ENCODE results near the gene IFRD1.

Gene IFRD1

GRCh38 chr7:112459645-112460044 lies 9.4 kb downstream of the IFRD1 start:
- Histone ChIP-seq H3K4me1 (ENCODE audit: insufficient read depth, low read length) (no peaks in the 10 kb centered on the region), H3K9ac (ENCODE audit: low read depth, low read length) (no peak overlapping the region), H3K9me3 (ENCODE audit: insufficient read depth, low read depth, low read length) (no peaks in the 10 kb centered on the region), H3K27me3 (ENCODE audit: insufficient read depth, low read length) (no peaks in the 10 kb centered on the region), H3K27ac (ENCODE audit: low read depth, low read length) (no peak overlapping the region), H3K36me3 (ENCODE audit: insufficient read depth, low read length) (peaks cover 94% of the 10 kb centered on the region), H3K4me3 (ENCODE audit: low read length) (no peak overlapping the region)
- 97% methylated on average over 1 of the region's 1 CpG for WGBS

GRCh38 chr7:112462236-112462635 lies 12.0 kb downstream of the IFRD1 start:
- no peaks in the 10 kb centered on the region for H3K4me1 ChIP-seq (ENCODE audit: insufficient read depth, low read length)
- H3K27ac ChIP-seq (ENCODE audit: low read depth, low read length), result no peak overlapping the region
- H3K36me3 ChIP-seq (ENCODE audit: insufficient read depth, low read length), result peaks cover 100% of the 10 kb centered on the region
- no peak overlapping the region for H3K4me3 ChIP-seq (ENCODE audit: low read length)
- no peaks in the 10 kb centered on the region for H3K27me3 ChIP-seq (ENCODE audit: insufficient read depth, low read length)
- H3K9ac ChIP-seq (ENCODE audit: low read depth, low read length), result no peak overlapping the region
- no peaks in the 10 kb centered on the region for H3K9me3 ChIP-seq (ENCODE audit: insufficient read depth, low read depth, low read length)

- Histone ChIP-seq H3K27ac (ENCODE audit: low read depth, low read length) (no peak overlapping the region), H3K4me1 (ENCODE audit: insufficient read depth, low read length) (no peaks in the 10 kb centered on the region), H3K27me3 (ENCODE audit: insufficient read depth, low read length) (no peaks in the 10 kb centered on the region), H3K36me3 (ENCODE audit: insufficient read depth, low read length) (peaks cover 100% of the 10 kb centered on the region), H3K9ac (ENCODE audit: low read depth, low read length) (no peak overlapping the region), H3K9me3 (ENCODE audit: insufficient read depth, low read depth, low read length) (no peaks in the 10 kb centered on the region), H3K4me3 (ENCODE audit: low read length) (no peak overlapping the region)
- WGBS, result 95% methylated on average over 3 of the region's 4 CpGs
These were observed 17.6 kb downstream of the IFRD1 start for GRCh38 chr7:112467867-112468266.

GRCh38 chr7:112470194-112470593 lies 19.9 kb downstream of the IFRD1 start:
- Histone ChIP-seq H3K36me3 (ENCODE audit: insufficient read depth, low read length) (peaks cover 96% of the 10 kb centered on the region), H3K9me3 (ENCODE audit: insufficient read depth, low read depth, low read length) (no peaks in the 10 kb centered on the region), H3K9ac (ENCODE audit: low read depth, low read length) (no peak overlapping the region), H3K4me3 (ENCODE audit: low read length) (no peak overlapping the region), H3K27ac (ENCODE audit: low read depth, low read length) (no peak overlapping the region), H3K4me1 (ENCODE audit: insufficient read depth, low read length) (no peaks in the 10 kb centered on the region), H3K27me3 (ENCODE audit: insufficient read depth, low read length) (no peaks in the 10 kb centered on the region)
- 82% methylated on average over 4 of the region's 4 CpGs for WGBS

- H3K36me3 ChIP-seq (ENCODE audit: insufficient read depth, low read length), result peaks cover 62% of the 10 kb centered on the region
- WGBS, result 96% methylated on average over 7 of the region's 8 CpGs
These were observed 26.3 kb downstream of the IFRD1 start for GRCh38 chr7:112476390-112477052.

GRCh38 chr7:112481121-112481736 lies 31.0 kb downstream of the IFRD1 start:
- peaks cover 18% of the 10 kb centered on the region for H3K36me3 ChIP-seq (ENCODE audit: insufficient read depth, low read length)
- H3K4me1 ChIP-seq (ENCODE audit: insufficient read depth, low read length), result peaks cover 22% of the 10 kb centered on the region
- no peak overlapping the region for H3K4me3 ChIP-seq (ENCODE audit: low read length)
- no peaks in the 10 kb centered on the region for H3K27me3 ChIP-seq (ENCODE audit: insufficient read depth, low read length)
- no peaks in the 10 kb centered on the region for H3K9me3 ChIP-seq (ENCODE audit: insufficient read depth, low read depth, low read length)
- no peak overlapping the region for H3K9ac ChIP-seq (ENCODE audit: low read depth, low read length)
- no peak overlapping the region for H3K27ac ChIP-seq (ENCODE audit: low read depth, low read length)
- 92% methylated on average over 2 of the region's 2 CpGs for WGBS

More at GRCh38 chr7:112476390-112477052, 26.3 kb downstream of the IFRD1 start:
- Histone ChIP-seq H3K27ac (ENCODE audit: low read depth, low read length) (no peak overlapping the region), H3K27me3 (ENCODE audit: insufficient read depth, low read length) (no peaks in the 10 kb centered on the region), H3K9me3 (ENCODE audit: insufficient read depth, low read depth, low read length) (no peaks in the 10 kb centered on the region), H3K4me1 (ENCODE audit: insufficient read depth, low read length) (no peaks in the 10 kb centered on the region), H3K9ac (ENCODE audit: low read depth, low read length) (no peak overlapping the region), H3K4me3 (ENCODE audit: low read length) (no peak overlapping the region)

- H3K27me3 ChIP-seq (ENCODE audit: insufficient read depth, low read length), result no peaks in the 10 kb centered on the region
- H3K4me3 ChIP-seq (ENCODE audit: low read length), result no peak overlapping the region
- H3K9ac ChIP-seq (ENCODE audit: low read depth, low read length), result no peak overlapping the region
- H3K9me3 ChIP-seq (ENCODE audit: insufficient read depth, low read depth, low read length), result no peaks in the 10 kb centered on the region
- H3K4me1 ChIP-seq (ENCODE audit: insufficient read depth, low read length), result peaks cover 22% of the 10 kb centered on the region
- H3K36me3 ChIP-seq (ENCODE audit: insufficient read depth, low read length), result peaks cover 10% of the 10 kb centered on the region
- no peak overlapping the region for H3K27ac ChIP-seq (ENCODE audit: low read depth, low read length)
- WGBS, result 69% methylated on average over 3 of the region's 3 CpGs
These were observed 31.8 kb downstream of the IFRD1 start for GRCh38 chr7:112481833-112482670.

- Histone ChIP-seq H3K9ac (ENCODE audit: low read depth, low read length) (no peak overlapping the region), H3K9me3 (ENCODE audit: insufficient read depth, low read depth, low read length) (no peaks in the 10 kb centered on the region), H3K4me1 (ENCODE audit: insufficient read depth, low read length) (peaks cover 22% of the 10 kb centered on the region), H3K27me3 (ENCODE audit: insufficient read depth, low read length) (no peaks in the 10 kb centered on the region), H3K36me3 (ENCODE audit: insufficient read depth, low read length) (peaks cover 3% of the 10 kb centered on the region; the same call in 1 of the 2 replicates), H3K27ac (ENCODE audit: low read depth, low read length) (no peak overlapping the region), H3K4me3 (ENCODE audit: low read length) (no peak overlapping the region)
- 97% methylated on average over 4 of the region's 4 CpGs for WGBS
These were observed 34.5 kb downstream of the IFRD1 start for GRCh38 chr7:112484671-112485167.

- no peak overlapping the region for H3K9ac ChIP-seq (ENCODE audit: low read depth, low read length)
- 96% methylated on average over 5 of the region's 5 CpGs for WGBS
These were observed 35.5 kb downstream of the IFRD1 start for GRCh38 chr7:112485766-112486165.

GRCh38 chr7:112487457-112488263 lies 37.4 kb downstream of the IFRD1 start:
- H3K4me1 ChIP-seq (ENCODE audit: insufficient read depth, low read length), result peaks cover 15% of the 10 kb centered on the region; the same call in 1 of the 2 replicates
- H3K9me3 ChIP-seq (ENCODE audit: insufficient read depth, low read depth, low read length), result no peaks in the 10 kb centered on the region
- H3K27me3 ChIP-seq (ENCODE audit: insufficient read depth, low read length), result no peaks in the 10 kb centered on the region
- H3K27ac ChIP-seq (ENCODE audit: low read depth, low read length), result no peak overlapping the region
- WGBS, result 86% methylated on average over 6 of the region's 8 CpGs
- H3K4me3 ChIP-seq (ENCODE audit: low read length), result no peak overlapping the region
- no peak overlapping the region for H3K9ac ChIP-seq (ENCODE audit: low read depth, low read length)
- no peaks in the 10 kb centered on the region for H3K36me3 ChIP-seq (ENCODE audit: insufficient read depth, low read length)

More at GRCh38 chr7:112485766-112486165, 35.5 kb downstream of the IFRD1 start:
- no peaks in the 10 kb centered on the region for H3K9me3 ChIP-seq (ENCODE audit: insufficient read depth, low read depth, low read length)
- H3K4me1 ChIP-seq (ENCODE audit: insufficient read depth, low read length), result peaks cover 22% of the 10 kb centered on the region
- H3K27ac ChIP-seq (ENCODE audit: low read depth, low read length), result no peak overlapping the region
- H3K4me3 ChIP-seq (ENCODE audit: low read length), result no peak overlapping the region
- H3K27me3 ChIP-seq (ENCODE audit: insufficient read depth, low read length), result no peaks in the 10 kb centered on the region
- H3K36me3 ChIP-seq (ENCODE audit: insufficient read depth, low read length), result no peaks in the 10 kb centered on the region

Data from HUES64 (cell line).